H1 (cell line): Measurements from ENCODE around the gene SLTM. TPM values are rescaled to one million over a fixed set of nuclear protein-coding genes. Genes with fewer than 3 reads are reported as not detected.

Source experiments
- CTCF ChIA-PET: fragments of 300-600 bp; sonication (Branson Sonifier 250); formaldehyde crosslinking; loops from one replicate; lab custom pipeline; 2021; ENCODE audit not compliant: partially characterized antibody; lab: Charles Lee
- POLR2A ChIA-PET: fragments of 300-600 bp; sonication (Branson Sonifier 250); formaldehyde crosslinking; loops from one replicate; lab custom pipeline; 2021; ENCODE audit warnings: inconsistent platforms; ENCODE audit not compliant: partially characterized antibody; lab: Charles Lee
- DNase-seq, 2 experiments: peaks; one replicate each; pipeline versions ENCODE4 v3.0.0 to v3.0.0-alpha.2; 2010 to 2022; ENCODE audit warnings: low spot score in 2 of 2, low read depth in 1 of 2, mixed read lengths in 1 of 2
- FAIRE-seq: peaks from 2 replicates; lab custom pipeline; 2011; peaks lifted over from hg19 to GRCh38; lab: Jason Lieb, UNC
- H2AFZ ChIP-seq: 2 replicates; pipeline ENCODE4 v1.8.1; 2012; ENCODE audit warnings: low read length, inconsistent platforms
- H2AK5ac ChIP-seq: 2 replicates; pipeline ENCODE4 v1.6.1; 2013; ENCODE audit warnings: low read depth, low read length
- H2BK120ac ChIP-seq: replicated peaks from 2 replicates; pipeline ENCODE3; 2013; ENCODE audit warnings: low read depth, low read length, inconsistent platforms
- H2BK12ac ChIP-seq: 2 replicates; pipeline ENCODE4 v1.6.1; 2013; ENCODE audit warnings: low read depth, low read length
- H2BK15ac ChIP-seq: 2 replicates; pipeline ENCODE4 v1.6.1; 2013; ENCODE audit warnings: low read length
- H2BK20ac ChIP-seq: 2 replicates; pipeline ENCODE4 v1.6.1; 2013; ENCODE audit warnings: low read length
- H2BK5ac ChIP-seq: 2 replicates; pipeline ENCODE4 v1.6.1; 2013; ENCODE audit warnings: low read depth, low read length
- H3K14ac ChIP-seq: 2 replicates; pipeline ENCODE4 v1.6.1; 2013; ENCODE audit warnings: inconsistent platforms; ENCODE audit not compliant: insufficient read length
- H3K18ac ChIP-seq: 2 replicates; pipeline ENCODE4 v1.6.1; 2013; ENCODE audit warnings: low read length; ENCODE audit errors: extremely low read depth
- H3K23ac ChIP-seq: 2 replicates; pipeline ENCODE4 v1.6.1; 2013; ENCODE audit warnings: inconsistent platforms; ENCODE audit not compliant: insufficient read length
- H3K23me2 ChIP-seq: 2 replicates; pipeline ENCODE4 v1.6.1; 2013; ENCODE audit warnings: low read depth, low read length
- H3K27ac ChIP-seq: 2 replicates; pipeline ENCODE4 v1.6.1; 2011; ENCODE audit warnings: low read depth, low read length, inconsistent platforms
- H3K27me3 ChIP-seq, 4 experiments: replicated peaks in 1 of 4; 1 replicate in 1 of 4; 2 replicates in 3 of 4; pipeline versions ENCODE4 v1.6.1 to v1.8.1; 2011 to 2013; ENCODE audit warnings: low read length in 3 of 4, mild to moderate bottlenecking in 3 of 4, inconsistent platforms in 2 of 4, mixed read lengths in 2 of 4, moderate library complexity in 1 of 4; ENCODE audit not compliant: control insufficient read depth in 3 of 4, insufficient read depth in 3 of 4; ENCODE audit errors: extremely low read depth in 1 of 4
- H3K36me3 ChIP-seq, 4 experiments: 2 replicates each; pipeline versions ENCODE4 v1.6.1 to v1.8.1; 2011 to 2013; ENCODE audit warnings: mild to moderate bottlenecking in 4 of 4, low read length in 3 of 4, moderate library complexity in 2 of 4, control low read depth in 1 of 4, inconsistent platforms in 1 of 4; ENCODE audit not compliant: insufficient read depth in 4 of 4, control insufficient read depth in 2 of 4
- H3K4ac ChIP-seq: replicated peaks from 2 replicates; pipeline ENCODE3; 2013; ENCODE audit warnings: low read length, low read depth, mixed read lengths, inconsistent platforms; ENCODE audit not compliant: insufficient read length
- H3K4me1 ChIP-seq, 4 experiments: replicated peaks in 1 of 4; 1 replicate in 1 of 4; 2 replicates in 3 of 4; pipeline versions ENCODE4 v1.6.1 to v1.8.1; 2011 to 2013; ENCODE audit warnings: low read length in 3 of 4, inconsistent platforms in 2 of 4, mixed read lengths in 1 of 4; ENCODE audit not compliant: insufficient read depth in 4 of 4, control insufficient read depth in 3 of 4
- H3K4me2 ChIP-seq, 2 experiments: 2 replicates each; pipeline versions ENCODE4 v1.6.1 to v1.8.1; 2011 to 2013; ENCODE audit warnings: low read depth in 2 of 2, low read length in 2 of 2, control low read depth in 1 of 2, inconsistent platforms in 1 of 2, mild to moderate bottlenecking in 1 of 2; ENCODE audit not compliant: insufficient read depth in 1 of 2
- H3K4me3 ChIP-seq, 4 experiments: fragments of 200-600, 300-600 bp in 1 of 4; sonication (generic), shearing (Covaris generic), sonication (Bioruptor Twin) in 1 of 4; 2 replicates each; pipeline versions ENCODE4 v1.5.1 to v1.8.1; 2011 to 2016; ENCODE audit warnings: low read length in 4 of 4, low read depth in 3 of 4, control low read depth in 2 of 4, inconsistent platforms in 2 of 4, mild to moderate bottlenecking in 2 of 4, mixed read lengths in 1 of 4, moderate library complexity in 1 of 4; ENCODE audit not compliant: insufficient read depth in 2 of 4; ENCODE audit errors: extremely low read depth in 1 of 4
- H3K56ac ChIP-seq: replicated peaks from 2 replicates; pipeline ENCODE3; 2013; ENCODE audit warnings: low read depth, mild to moderate bottlenecking, mixed read lengths, low read length, inconsistent platforms; ENCODE audit not compliant: insufficient read length
- H3K79me1 ChIP-seq: 2 replicates; pipeline ENCODE4 v1.6.1; 2013; ENCODE audit warnings: low read depth, low read length, control low read depth
- H3K79me2 ChIP-seq, 2 experiments: 2 replicates each; pipeline versions ENCODE4 v1.6.1 to v1.8.1; 2012 to 2013; ENCODE audit warnings: low read length in 2 of 2, mild to moderate bottlenecking in 2 of 2, inconsistent platforms in 1 of 2; ENCODE audit not compliant: insufficient read depth in 2 of 2, control insufficient read depth in 1 of 2
- H3K9ac ChIP-seq, 4 experiments: replicated peaks in 1 of 4; 1 replicate in 1 of 4; 2 replicates in 3 of 4; pipeline versions ENCODE4 v1.6.1 to v1.8.1; 2011 to 2013; ENCODE audit warnings: low read depth in 3 of 4, low read length in 3 of 4, control low read depth in 2 of 4, mild to moderate bottlenecking in 2 of 4, moderate library complexity in 2 of 4, inconsistent platforms in 1 of 4; ENCODE audit errors: extremely low read depth in 1 of 4
- H3K9me3 ChIP-seq, 2 experiments: 2 replicates each; pipeline versions ENCODE4 v1.6.1 to v1.8.1; 2012 to 2013; ENCODE audit warnings: mild to moderate bottlenecking in 2 of 2, moderate library complexity in 2 of 2, control low read depth in 1 of 2, inconsistent platforms in 1 of 2, low read depth in 1 of 2, low read length in 1 of 2, mixed read lengths in 1 of 2; ENCODE audit not compliant: insufficient read depth in 2 of 2
- H4K20me1 ChIP-seq, 2 experiments: replicated peaks in 1 of 2; 2 replicates each; pipeline versions ENCODE3 to v1.8.1; 2011 to 2013; ENCODE audit warnings: inconsistent platforms in 2 of 2, low read length in 2 of 2, mild to moderate bottlenecking in 1 of 2; ENCODE audit not compliant: insufficient read depth in 2 of 2, control insufficient read depth in 1 of 2
- H4K5ac ChIP-seq: 2 replicates; pipeline ENCODE4 v1.6.1; 2013; ENCODE audit warnings: low read length, low read depth, mixed read lengths, inconsistent platforms; ENCODE audit not compliant: insufficient read length
- H4K8ac ChIP-seq: 2 replicates; pipeline ENCODE4 v1.8.0; 2013; ENCODE audit warnings: mild to moderate bottlenecking, moderate library complexity, low read length, inconsistent platforms; ENCODE audit not compliant: insufficient read depth; ENCODE audit errors: extremely low read depth
- H4K91ac ChIP-seq: replicated peaks from 2 replicates; pipeline ENCODE3; 2013; ENCODE audit warnings: low read length, mixed read lengths, inconsistent platforms; ENCODE audit not compliant: insufficient read length
- JUND ChIP-seq: IDR thresholded peaks from 2 replicates; pipeline ENCODE4 v1.6.1; 2011; ENCODE audit warnings: mild to moderate bottlenecking, improper control_type of control experiment, low read length
- RNF2 ChIP-seq: fragments of 200-900, 300-1000 bp; sonication (generic); IDR thresholded peaks from 2 replicates; pipeline ENCODE4 v1.7.1; 2016; ENCODE audit warnings: borderline replicate concordance, low read depth, mild to moderate bottlenecking, antibody characterized with exemption, low read length; ENCODE audit not compliant: poor library complexity, severe bottlenecking; ENCODE audit errors: missing control alignments
- WGBS, 2 experiments: shearing (Covaris generic) in 1 of 2; methylation state at CpG; one replicate each; pipeline versions ENCODE4 v1.1.6 to v1.1.7; 2013 to 2015; ENCODE audit warnings: low lambda C conversion rate in 2 of 2, mixed read lengths in 2 of 2, inconsistent platforms in 1 of 2, low coverage in 1 of 2, missing lambda C conversion rate in 1 of 2; ENCODE audit not compliant: insufficient replicate concordance in 2 of 2, insufficient coverage in 1 of 2, insufficient read length in 1 of 2; ENCODE audit errors: extremely low coverage in 1 of 2, missing lambda C conversion rate in 1 of 2; 5-methylcytosine and 5-hydroxymethylcytosine counted together
- polyA plus RNA-seq, 7 experiments: library from polyadenylated mRNA; depleted of rRNA in 3 of 7; stranded (reverse) in 5 of 7; unstranded in 2 of 7; fragments of >200 nt in 5 of 7; fragments of 200-250 nt in 2 of 7; gene quantifications; 1 replicate in 5 of 7; 2 replicates in 1 of 7; 4 replicates in 1 of 7; pipeline versions ENCODE4 v1.2.1 to v1.2.3, GENCODE V29; 2011 to 2013; ENCODE audit warnings: missing spikeins in 2 of 7, mixed read lengths in 2 of 7
- total RNA-seq: library from RNA; stranded (reverse); fragmentation: NEBNext Ultra II Directional; extraction: Animal tissue kit (Norgen Biotek cat#: 25700); gene quantifications from 2 replicates; pipeline ENCODE4 v1.2.1, GENCODE V29; 2021

The SLTM gene
- total and polyA plus RNA-seq, 2 of the 8 experiments (the other 6 are each of a cell fraction or from before 2014, with no cell fraction given): 30.8 to 149 TPM

DNA sequence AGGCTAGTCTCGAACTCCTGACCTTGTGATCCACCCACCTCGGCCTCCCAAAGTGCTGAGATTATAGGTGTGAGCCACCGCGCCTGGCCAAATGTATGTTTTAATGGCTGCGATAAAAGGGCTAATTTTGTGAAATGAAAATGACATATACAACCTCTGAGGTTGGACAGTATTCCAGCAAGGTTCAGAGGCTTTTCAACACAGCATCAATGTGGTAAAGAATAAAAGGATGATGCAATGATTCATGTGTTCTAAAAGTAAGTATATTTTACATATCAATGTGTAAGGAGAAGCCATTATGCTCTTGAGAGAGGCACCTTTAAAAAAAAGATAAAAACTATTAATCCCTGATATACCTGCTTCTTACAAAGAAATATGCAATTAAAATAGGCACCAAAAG lies 6.7 kb downstream of the SLTM start:
- no peak for DNase-seq
- H3K79me2 ChIP-seq: peaks cover 4 to 94% of the 10 kb centered on the region in 2 experiments; a peak in 3 of 4 replicates
- TF ChIP-seq RNF2: no peak
- TF ChIP-seq JUND: 0 out of 2 replicates have a peak, but pooled peaks have one; percentile 25
- TF ChIP-seq, all 59 proteins: peak for 1
- Histone ChIP-seq H3K56ac (no peak overlapping the region), H2BK20ac (no peak overlapping the region), H3K14ac (no peak overlapping the region), H2AK5ac (no peak overlapping the region), H3K18ac (no peak overlapping the region), H3K4ac (no peak overlapping the region), H3K9me3 (no peaks in the 10 kb centered on the region), H3K27me3 (no peaks in the 10 kb centered on the region), H2BK12ac (no peak overlapping the region), H2BK5ac (no peak overlapping the region), H3K4me1 (peaks cover 0 to 20% (median 2%) of the 10 kb centered on the region in 4 experiments; a peak in 5 of 7 replicates), H3K27ac (no peak overlapping the region), H3K9ac (no peak overlapping the region), H2BK15ac (no peak overlapping the region), H3K79me1 (no peaks in the 10 kb centered on the region; the same call in 1 of the 2 replicates), H2AFZ (no peak overlapping the region), H4K8ac (no peak overlapping the region), H2BK120ac (no peak overlapping the region), H3K4me2 (no peak overlapping the region; a peak in 1 of 4 replicates), H3K4me3 (no peak overlapping the region), H3K23me2 (no peaks in the 10 kb centered on the region), H4K5ac (no peak overlapping the region), H4K91ac (no peak overlapping the region), H4K20me1 (peaks cover 0 to 3% of the 10 kb centered on the region in 2 experiments), H3K23ac (no peak overlapping the region), H3K36me3 (peaks cover 0 to 75% (median 11%) of the 10 kb centered on the region in 4 experiments; a peak in 5 of 8 replicates)
- ChIA-PET POLR2A (interaction anchor here (1.8 to 6.4 kb wide), 2 partner anchors 10 kb away, joined by 5 to 33 read pairs; no protein-coding TSS in a partner anchor), CTCF (interaction anchor here (2.4 kb wide), 1 partner anchor 11 kb away, joined by 5 read pairs; no protein-coding TSS in a partner anchor)
- 88% methylated on average over 5 of the region's 5 CpGs; no CpG with 5 or more reads in 1 of the 2 experiments for WGBS, 2 experiments
- no peak for FAIRE-seq
